ENCODE measurements around the gene DPCD.
"Not testable (repeated sequence)": the region's sequence is repeated elsewhere in the genome, so short reads cannot be mapped to it uniquely, and the experiment has no call there.

Gene DPCD

DNA sequence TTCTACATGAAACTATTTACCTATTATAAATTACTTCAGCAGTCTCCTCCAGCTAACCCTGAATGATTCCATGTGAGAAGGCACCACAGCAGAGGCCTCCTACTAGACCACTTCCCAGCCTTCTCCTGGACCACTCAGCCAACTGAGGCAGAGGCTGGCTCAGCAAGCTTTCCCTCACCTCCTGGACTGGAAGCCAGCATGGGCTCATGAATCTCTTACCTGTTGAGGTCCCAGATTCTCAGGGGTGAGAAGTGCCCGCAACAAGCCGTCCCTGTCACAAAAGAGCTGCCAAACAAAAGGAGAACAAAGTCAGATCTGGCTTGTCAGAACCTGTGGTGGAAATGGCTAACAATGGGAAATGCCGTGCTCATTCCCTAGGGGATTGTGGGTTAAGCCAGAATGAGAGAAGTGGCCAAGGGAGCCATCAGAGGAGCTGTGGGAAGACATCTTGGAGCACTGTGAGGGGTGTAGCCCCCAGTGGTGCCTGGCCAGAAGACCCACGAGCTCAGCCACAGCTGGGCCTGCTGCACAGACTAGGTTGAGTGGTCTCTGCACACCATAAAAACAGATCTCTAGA lies 36.5 kb downstream of the DPCD start:
- FAIRE-seq: no peak

DNA sequence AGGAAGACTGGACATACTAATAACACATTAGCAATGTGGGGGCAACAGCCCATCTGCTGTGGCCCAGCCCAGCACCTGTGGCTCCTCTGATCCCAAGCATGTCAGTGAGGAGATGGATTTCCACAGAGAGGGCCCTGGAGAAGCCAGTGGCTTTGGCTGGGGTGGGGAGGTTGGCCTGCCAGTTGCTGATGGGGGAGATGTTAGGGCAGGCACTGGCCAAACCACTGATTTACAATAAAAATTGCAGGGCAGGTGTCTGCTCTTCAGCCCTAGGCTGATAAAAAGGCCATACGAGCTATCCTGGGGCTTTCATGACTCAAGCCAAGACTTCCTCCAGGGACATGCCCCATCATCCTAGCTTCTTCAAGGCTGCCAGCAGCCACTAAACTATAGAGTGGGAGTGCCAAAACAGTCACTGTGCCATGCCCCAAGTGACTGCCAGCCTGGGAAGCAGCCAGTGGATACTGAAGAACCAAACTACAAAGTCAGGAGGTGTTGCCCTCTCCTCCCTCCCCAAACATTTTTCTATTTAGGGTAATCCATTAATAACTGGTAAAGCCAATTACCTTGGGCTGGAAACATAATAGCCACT lies 37.8 kb downstream of the DPCD start:
- FAIRE-seq: no peak

DNA sequence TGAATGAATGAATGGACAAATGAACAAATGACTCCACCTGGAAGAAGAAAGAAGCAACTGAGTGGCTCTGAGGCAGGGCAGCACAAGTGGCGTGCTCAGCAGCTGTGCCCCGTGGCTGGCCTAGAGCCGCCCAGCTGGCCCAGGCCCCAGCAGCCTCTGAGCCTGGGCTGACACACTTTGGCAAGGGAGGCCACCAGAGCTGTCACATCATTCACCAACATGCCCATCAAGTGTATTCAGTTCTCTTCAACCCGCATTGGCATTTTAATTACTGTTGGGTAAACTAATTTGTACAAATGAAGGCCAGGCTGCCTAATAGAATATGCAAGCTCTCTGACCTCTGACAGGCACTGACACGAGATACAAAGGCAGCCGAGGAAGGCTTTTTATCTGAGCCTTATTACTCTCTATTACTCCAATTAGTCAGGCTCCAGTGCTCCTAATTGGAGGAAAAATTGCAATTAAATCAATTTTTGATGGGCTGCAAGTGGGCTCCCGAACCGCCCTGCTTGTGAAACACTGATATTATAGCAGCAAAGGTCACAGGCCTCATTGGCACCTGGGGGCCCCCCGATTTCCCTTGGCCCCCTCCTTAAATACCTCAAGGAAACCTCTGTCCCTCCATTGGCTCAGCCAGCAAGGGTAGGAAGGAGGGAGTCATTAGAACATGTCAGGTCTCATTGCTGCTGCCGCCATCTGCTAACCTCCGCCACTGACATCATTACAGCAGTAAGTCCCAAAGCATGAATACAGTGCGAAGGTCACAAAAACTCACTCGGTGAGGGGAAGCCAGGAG lies 41.9 kb downstream of the DPCD start:
- FAIRE-seq: no peak

DNA sequence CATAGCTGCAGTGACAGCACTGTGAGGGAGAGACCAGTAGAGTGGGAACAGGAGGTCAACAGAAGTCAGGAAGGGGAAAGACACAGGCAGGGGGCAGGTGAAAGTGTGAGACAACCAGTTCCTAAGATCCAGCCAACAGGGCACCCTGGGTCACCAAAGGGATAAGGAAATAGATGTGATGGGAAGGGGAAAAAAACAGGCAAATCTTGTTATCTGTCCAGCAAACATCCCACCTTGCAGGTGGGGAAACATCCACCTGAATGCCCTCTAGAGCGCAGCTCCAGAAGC lies 42.5 kb downstream of the DPCD start:
- no peak for FAIRE-seq

DNA sequence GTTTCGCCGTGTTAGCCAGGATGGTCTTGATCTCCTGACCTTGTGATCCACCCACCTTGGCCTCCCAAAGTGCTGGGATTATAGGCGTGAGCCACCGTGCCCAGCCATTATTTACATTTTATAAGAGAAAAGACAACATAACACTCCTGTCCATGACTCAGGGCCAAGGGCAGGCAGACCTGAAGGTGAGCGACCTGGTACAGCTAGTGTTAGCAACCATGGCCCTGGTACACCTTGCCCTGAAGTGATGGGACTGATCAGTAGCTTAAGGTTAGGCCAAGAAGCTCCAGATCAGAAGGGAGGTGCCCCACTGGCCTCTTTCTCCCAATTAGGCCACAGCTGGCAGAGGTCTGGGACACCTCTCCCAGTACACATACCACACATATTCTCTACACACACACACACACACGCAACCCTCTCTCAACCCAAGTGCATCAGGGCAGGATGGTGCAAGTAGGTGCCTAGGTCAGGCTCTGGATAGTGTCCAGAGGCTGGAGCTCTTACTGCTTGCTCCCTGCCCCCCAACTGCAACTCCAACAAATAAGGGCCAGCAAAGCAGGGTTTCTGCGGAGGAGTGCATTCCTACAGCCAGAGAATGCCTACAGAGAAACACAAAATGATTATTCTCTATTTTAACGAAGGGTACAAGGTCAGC lies 43.8 kb downstream of the DPCD start:
- FAIRE-seq: no peak

DNA sequence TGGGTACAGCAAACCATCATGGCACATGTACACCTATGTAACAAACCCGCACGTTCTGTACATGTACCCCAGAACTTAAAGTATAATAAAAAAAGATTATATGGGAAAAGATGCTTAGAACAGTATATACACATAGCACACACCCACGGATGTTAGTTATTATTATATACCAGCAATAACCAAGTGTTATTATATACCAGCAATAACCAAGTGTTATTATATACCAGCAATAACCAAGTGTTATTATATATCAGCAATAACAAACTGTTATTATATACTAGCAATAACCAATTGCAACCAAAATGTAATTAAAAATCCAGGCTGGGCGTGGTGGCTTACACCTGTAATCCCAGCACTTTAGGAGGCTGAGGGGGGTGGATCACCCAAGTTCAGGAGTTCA lies 45.4 kb downstream of the DPCD start:
- not testable (repeated sequence) for FAIRE-seq

DNA sequence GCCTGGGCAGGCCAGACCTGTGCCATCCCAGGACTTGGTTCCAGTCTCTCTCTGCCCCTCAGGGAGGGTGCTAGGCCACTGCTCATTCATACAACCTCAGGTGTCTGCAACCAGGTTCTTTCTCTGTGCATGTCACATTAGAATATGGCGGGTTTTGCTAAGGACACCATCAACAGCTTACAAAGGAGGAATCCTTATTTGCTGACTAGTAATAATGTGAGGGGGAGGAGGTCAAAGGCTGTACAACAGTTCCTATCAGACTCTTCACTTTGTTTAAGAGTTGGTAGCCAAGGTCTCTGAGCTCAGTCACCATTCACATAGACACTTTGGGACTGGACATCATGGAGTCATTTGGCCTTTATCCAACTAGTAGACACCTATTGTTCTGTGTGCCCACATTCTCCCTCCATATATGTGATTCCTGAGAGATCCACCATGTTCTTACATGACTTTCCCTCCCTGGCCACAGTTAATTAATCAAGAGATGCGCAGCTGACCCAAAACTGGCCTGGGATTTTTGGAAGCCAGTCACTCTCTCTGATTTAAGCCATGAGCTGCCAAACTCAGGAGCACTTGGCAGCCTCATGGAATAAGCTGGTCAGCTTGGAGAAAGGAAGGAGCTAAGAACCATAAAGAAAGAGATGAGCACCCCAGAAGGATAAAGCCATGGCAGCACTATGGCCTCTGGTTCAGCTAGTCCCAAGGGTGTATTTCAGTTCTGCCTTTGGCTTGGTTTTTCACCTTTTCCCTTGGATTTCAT lies 51.2 kb downstream of the DPCD start:
- no peak for FAIRE-seq

DNA sequence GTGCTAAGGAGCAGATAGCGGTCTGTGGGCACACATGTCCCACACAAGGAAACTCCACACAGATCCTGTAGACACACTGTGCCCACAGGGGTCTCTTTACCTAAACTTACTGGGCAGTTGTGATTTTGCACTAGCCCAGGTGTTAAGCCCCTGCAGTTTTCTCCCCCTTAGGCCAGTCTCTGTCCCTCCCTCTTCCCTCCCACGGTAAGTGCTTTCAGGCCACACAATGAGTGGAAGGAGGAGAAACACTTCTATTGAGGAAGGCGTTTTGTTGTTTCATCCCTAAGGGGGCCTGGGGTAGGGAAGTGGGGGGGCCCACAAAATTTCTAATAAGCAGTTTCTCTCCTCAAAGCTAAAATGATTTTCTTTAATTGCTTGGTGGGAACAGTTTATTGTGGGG lies 55.4 kb downstream of the DPCD start:
- no peak for FAIRE-seq

DNA sequence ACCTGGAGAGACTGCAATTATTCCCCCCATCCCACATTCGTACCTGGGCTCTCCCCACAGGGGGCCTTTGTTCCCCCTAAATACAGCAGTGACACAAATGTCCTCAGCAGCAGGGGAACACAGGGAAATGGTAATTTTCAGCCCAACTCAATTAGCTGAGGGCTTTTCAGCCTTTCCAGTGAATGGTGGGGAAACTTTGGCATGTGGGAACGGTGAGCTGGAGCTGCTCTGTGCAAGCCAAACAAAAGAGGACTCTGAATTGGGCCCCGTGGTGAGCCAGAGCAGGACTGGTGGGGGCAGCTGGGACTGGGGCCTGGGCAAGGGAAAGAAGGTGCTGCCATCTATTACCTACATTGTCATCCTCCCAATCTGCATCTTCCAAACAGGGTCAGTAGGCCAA lies 55.9 kb downstream of the DPCD start:
- no peak for FAIRE-seq

DNA sequence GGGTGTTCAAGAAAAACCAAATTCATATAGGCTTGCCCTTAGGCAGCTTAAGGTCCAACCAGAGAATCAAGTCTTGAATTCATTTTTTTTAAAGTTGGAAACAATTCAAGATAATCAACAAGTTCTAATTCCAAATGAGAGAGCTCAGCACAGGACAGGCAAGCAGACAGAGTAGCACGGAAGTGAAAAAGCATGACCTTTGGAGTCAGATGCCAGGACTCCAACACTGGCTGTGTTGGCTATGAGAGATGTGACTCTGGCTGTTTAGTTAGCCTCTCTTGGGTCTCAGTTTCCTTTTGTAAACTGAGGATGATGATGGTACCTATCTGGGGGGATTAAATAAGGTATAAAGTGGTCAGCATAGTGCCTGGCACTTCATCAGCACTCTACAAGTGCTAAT lies 57.5 kb downstream of the DPCD start:
- FAIRE-seq: no peak

DNA sequence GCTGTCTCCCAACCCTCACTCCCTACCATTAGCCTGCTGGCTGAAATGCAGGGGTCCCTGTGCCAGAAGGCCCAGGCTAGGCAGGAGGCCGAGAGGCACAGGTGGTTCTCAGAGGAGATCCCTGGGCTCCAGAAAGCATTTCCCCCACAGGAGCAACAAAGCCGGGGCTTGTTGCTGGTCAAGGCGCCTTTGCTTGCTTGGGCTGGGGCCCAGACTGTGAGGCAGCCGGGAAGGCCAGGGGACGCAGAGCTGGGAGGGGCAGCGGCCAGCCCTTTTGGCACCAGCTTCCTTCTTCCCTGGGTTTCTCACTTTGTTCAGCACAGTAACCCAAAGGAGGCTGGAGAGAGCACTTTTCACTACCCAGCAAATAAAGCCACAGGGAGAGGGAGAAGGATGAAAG lies 58.2 kb downstream of the DPCD start:
- FAIRE-seq: no peak

DNA sequence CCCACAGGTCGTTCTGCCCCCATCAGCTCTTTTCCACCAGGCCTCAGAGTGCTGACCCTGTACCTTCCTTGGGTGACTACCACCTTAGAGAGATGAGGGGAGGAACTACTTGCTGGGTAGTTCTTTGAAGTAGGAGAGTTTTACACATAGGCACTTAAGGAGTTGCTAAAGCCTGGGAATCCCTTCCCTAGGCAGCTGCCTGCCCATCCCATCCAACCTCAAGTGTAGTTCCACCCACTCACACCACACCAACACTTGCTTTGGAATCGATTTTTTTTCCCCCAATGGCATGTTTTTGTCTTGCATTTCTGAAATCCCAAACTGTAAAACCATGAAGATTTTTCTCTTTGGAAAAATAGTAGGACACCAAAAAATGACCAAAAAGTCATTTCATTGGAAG lies 59.1 kb downstream of the DPCD start:
- FAIRE-seq: no peak

DNA sequence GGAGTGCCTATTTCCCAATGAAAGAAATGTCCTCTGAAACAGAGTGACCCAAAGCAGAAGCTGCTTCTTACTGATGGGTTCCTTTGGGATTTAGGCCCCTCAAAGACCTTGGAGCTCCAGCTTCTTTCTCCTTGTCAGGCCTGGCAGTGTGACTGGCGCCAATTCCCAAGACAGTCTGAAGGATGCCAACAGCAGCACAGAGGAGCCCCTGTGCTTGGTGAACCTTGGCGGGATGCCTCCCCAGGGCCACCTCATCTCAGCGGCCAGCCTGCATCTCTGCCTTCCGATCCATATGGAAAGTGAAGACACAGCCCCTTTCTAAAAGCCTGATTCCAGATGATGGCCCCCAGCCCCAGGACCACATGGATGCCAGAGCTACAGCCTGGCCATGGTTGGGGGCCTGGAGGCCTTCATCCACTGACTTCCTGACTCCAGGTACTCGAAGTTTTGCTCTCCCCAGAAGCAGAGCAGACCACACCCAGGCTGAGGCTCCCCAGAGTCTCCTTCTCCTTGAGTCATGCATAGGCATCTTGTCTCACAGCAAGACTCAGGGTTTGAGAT lies 61.5 kb downstream of the DPCD start:
- FAIRE-seq: no peak

DNA sequence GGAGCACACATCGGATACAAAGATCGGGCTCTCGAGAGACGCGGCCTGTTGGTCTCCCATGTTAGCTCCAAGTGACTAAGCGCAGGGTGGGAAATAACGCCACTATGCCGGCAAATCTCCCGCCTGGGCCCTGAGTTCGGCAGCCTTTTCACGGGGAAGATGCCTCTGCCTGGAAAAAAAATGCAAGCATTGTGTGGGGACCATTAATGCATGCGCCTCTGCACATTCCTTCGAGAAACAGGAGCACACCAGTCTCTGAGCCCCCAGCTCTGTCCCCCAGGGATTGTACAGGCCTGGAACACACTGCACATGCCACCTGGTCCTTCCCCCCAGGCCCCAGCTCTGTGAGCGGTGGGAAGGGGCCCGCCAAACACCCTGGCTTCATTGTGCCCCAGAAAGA lies 62.7 kb downstream of the DPCD start:
- no peak for FAIRE-seq

DNA sequence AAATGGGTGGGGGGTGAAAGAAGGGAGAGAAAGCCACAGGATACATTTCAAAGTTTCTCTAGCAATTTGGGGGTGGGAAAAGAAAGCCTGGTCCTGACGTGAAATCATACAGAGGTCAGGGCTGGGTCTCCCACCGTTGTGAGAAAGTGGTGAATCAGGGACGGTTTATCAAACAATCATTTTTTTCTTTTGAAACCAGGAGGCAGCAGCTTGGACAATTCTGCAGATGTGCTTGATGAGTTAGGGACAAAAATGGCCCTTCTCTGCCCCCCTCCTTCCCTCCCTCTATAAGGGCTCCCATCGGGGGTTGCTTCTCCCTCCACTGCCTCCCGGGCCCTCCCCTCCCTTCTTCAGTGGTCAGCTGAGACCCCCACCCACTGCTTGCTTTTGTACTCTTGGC lies 63.2 kb downstream of the DPCD start:
- FAIRE-seq: no peak

DNA sequence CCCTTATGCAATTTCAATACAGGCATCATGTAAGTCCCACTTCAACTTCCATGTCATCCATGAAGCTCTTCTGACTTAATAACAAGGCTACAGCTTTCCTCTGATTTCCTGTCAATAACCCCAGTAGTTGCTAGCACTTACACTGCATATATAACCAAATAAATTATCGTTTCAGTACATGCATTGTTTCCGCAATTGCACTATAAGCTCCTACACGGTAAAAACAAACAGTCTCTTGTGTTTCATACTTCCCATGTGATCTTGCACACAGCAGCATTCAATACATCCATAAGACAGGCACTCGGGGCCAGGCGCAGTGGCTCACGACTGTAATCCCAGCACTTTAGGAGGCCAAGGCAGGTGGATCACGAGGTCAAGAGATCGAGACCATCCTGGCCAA lies 65.4 kb downstream of the DPCD start:
- no peak for FAIRE-seq

DNA sequence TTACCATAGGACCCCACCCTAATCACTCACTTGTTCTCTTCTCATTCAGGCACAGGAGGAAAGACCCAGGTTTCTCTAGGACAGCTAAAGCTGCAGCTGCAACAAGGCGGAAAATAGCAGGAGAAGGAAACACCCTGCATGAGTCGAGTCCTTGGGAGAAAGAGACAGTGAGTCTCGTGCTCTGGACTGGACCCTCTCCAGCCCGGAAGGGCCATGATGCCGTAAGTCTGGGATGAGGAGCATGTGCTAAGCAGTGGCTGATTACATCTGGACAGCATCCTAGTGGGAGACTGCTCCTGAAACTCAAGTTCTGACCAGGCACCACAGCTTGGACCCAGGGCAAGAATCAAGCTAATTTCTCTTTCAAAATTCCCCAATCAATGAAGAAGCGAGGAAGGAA lies 67.4 kb downstream of the DPCD start:
- FAIRE-seq: no peak

DNA sequence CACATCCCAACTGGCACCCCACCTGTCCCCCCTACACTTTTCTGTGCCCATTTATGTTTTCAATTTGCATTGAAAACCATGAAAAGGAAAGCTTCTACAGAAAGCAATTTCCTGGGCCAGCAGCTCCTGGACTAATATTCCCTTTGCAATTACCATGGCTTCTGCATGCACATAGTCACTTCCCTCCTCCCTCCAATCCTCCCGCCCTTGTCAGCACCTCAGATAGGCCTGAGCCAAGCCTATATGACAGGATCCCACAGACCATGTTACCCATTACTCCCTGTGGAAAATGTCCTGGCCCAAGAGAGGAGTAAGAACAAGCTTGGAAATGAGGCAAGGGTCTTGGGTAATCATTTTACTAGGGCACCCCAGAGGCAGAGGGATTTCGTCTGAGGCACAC lies 68.8 kb downstream of the DPCD start:
- no peak for FAIRE-seq

DNA sequence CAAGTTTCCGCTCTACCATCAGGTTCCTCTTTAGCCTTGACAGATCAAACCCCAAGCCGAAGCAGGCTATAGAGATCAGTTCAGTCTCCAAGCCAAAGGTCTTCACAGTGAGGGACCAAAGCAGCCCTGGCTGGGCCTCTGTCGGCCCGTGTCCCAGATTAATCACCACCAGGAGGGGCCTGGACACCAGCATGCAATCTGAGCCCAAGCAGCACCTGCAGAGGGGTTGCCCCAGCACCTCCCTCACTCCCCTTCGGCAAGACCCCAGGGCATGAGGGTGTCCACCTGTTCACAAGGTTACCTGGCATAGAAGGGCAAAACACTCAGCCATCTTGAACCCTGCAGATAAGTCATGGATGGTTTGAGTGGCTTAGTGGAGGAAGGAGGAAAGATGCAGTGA lies 70.9 kb downstream of the DPCD start:
- FAIRE-seq: no peak

Data from A204.1 (cell line).